ENCODE data around the gene UTRN. TPM values are rescaled to one million over a fixed set of nuclear protein-coding genes. Genes with fewer than 3 reads are reported as not detected.
A peak's percentile ranks its signal among the peaks of the same experiment; 100 is the strongest.

Gene UTRN
- total RNA-seq, 1 donor = 242 TPM

DNA sequence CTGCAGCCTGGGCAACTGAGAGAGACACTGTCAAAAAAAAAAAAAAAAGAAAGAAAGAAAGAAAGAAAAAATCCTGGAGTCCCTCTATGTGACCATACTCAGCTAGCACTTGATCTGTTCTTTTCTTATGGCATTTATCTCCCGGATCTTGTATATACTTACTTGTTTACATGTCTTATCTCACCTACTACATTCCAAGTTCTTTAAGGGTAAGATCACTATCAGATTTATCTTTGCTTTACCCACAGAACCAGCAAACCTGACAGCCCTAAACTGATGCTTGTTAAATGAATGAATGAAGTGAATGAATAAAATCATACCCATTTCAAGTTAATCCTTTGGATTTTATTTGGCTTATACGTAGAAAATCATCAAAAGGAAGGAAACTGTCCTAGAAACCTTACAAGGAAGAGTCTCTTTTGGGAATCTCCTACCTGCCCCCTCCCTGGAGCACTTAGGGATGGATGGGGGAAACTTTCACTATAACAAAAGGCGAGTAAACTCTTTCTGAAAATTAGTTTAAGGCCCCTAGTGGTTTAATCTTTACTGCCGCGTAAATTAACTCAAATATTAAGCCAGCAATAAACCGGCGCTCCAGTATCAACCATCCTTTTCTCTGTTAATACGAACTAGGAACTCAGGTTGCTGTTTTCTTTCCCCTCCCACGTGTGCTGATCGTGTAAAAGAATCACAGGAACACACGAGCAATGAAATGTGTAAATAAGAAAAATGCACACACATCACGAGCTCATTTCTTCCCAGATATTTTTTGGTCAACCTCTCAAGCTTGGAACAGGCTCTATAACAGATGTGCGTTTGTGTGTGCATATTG is 1.3 kb upstream of the UTRN start:
- Histone ChIP-seq H3K36me3 (ENCODE audit: insufficient read depth, low read length) (no peaks in the 10 kb centered on the region), H3K4me2 (ENCODE audit: insufficient read depth, low read length) (peak overlapping the region; percentile 93), H3K9me3 (ENCODE audit: low read depth, low read length) (no peaks in the 10 kb centered on the region), H3K4me3 (ENCODE audit: insufficient read depth, low read length) (peak overlapping the region; percentile 91), H3K79me2 (ENCODE audit: insufficient read depth, low read length) (peaks cover 39% of the 10 kb centered on the region), H3K27ac (ENCODE audit: low read depth, low read length) (peak overlapping the region; percentile 86), H2AFZ (ENCODE audit: low read length) (peak overlapping the region; percentile 79), H3K4me1 (ENCODE audit: insufficient read depth, low read length) (peaks cover 18% of the 10 kb centered on the region), H3K27me3 (ENCODE audit: insufficient read depth, low read length) (no peaks in the 10 kb centered on the region), H4K20me1 (ENCODE audit: insufficient read depth, low read length) (peaks cover 5% of the 10 kb centered on the region)
- peak; percentile 85 for DNase-seq (ENCODE audit: insufficient read length, low spot score, missing footprints)
- TF ChIP-seq, protein P1, sequence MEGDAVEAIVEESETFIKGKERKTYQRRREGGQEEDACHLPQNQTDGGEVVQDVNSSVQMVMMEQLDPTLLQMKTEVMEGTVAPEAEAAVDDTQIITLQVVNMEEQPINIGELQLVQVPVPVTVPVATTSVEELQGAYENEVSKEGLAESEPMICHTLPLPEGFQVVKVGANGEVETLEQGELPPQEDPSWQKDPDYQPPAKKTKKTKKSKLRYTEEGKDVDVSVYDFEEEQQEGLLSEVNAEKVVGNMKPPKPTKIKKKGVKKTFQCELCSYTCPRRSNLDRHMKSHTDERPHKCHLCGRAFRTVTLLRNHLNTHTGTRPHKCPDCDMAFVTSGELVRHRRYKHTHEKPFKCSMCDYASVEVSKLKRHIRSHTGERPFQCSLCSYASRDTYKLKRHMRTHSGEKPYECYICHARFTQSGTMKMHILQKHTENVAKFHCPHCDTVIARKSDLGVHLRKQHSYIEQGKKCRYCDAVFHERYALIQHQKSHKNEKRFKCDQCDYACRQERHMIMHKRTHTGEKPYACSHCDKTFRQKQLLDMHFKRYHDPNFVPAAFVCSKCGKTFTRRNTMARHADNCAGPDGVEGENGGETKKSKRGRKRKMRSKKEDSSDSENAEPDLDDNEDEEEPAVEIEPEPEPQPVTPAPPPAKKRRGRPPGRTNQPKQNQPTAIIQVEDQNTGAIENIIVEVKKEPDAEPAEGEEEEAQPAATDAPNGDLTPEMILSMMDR (IDR thresholded peaks at IDR 0.05; ENCODE audit: extremely low read depth, low read depth, low read length) = peak; percentile 37

DNA sequence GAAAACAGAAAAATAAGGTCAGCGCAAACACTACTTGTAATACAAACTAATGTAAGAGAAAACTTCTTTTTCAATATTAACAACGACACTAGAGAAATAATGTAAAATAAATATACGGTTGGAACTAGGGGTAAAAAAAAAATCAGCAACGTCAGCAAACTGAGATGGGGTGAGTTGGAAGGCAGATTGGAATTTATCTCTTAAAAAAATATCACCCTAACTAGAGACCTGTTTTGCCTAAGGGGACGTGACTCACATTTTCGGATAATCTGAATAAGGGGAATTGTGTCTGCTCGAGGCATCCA is 705 bp upstream of the UTRN start:
- peaks cover 44% of the 10 kb centered on the region for H3K79me2 ChIP-seq (ENCODE audit: insufficient read depth, low read length)
- H2AFZ ChIP-seq (ENCODE audit: low read length) = peak overlapping the region; percentile 79

DNA sequence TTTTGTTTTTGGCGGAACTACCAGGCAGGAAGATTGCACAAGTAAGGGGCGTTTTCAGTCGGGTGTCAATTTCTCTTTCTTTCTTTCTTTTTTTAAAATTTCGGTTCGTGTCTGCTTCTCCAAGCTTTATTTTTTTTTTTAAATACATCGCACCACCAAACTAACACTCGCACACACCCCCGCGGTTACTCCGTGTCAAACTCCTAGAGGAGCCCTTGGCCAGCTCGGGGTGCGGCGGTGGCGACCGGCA is 338 bp downstream of the UTRN start:
- peaks cover 55% of the 10 kb centered on the region for H3K79me2 ChIP-seq (ENCODE audit: insufficient read depth, low read length)
- peak overlapping the region; percentile 91 for H3K4me3 ChIP-seq (ENCODE audit: insufficient read depth, low read length)
- peak overlapping the region; percentile 79 for H2AFZ ChIP-seq (ENCODE audit: low read length)
- H3K36me3 ChIP-seq (ENCODE audit: insufficient read depth, low read length) = no peaks in the 10 kb centered on the region
- H3K27me3 ChIP-seq (ENCODE audit: insufficient read depth, low read length) = no peaks in the 10 kb centered on the region
- H3K4me1 ChIP-seq (ENCODE audit: insufficient read depth, low read length) = peaks cover 18% of the 10 kb centered on the region
- peaks cover 5% of the 10 kb centered on the region for H4K20me1 ChIP-seq (ENCODE audit: insufficient read depth, low read length)
- H3K9me3 ChIP-seq (ENCODE audit: low read depth, low read length) = no peaks in the 10 kb centered on the region
- peak overlapping the region; percentile 93 for H3K4me2 ChIP-seq (ENCODE audit: insufficient read depth, low read length)
- TF ChIP-seq, protein P1 (IDR thresholded peaks at IDR 0.05; ENCODE audit: extremely low read depth, low read depth, low read length) = no peak
- peak; percentile 77 for DNase-seq (ENCODE audit: insufficient read length, low spot score, missing footprints)
- H3K27ac ChIP-seq (ENCODE audit: low read depth, low read length) = peak overlapping the region; percentile 86

More for the DNA sequence above, 705 bp upstream of the UTRN start:
- no peaks in the 10 kb centered on the region for H3K27me3 ChIP-seq (ENCODE audit: insufficient read depth, low read length)
- H3K27ac ChIP-seq (ENCODE audit: low read depth, low read length) = peak overlapping the region; percentile 86
- TF ChIP-seq, protein P1 (IDR thresholded peaks at IDR 0.05; ENCODE audit: extremely low read depth, low read depth, low read length) = no peak
- peak overlapping the region; percentile 91 for H3K4me3 ChIP-seq (ENCODE audit: insufficient read depth, low read length)
- no peak for DNase-seq (ENCODE audit: insufficient read length, low spot score, missing footprints)
- peak overlapping the region; percentile 93 for H3K4me2 ChIP-seq (ENCODE audit: insufficient read depth, low read length)
- H3K4me1 ChIP-seq (ENCODE audit: insufficient read depth, low read length) = peaks cover 18% of the 10 kb centered on the region
- H3K36me3 ChIP-seq (ENCODE audit: insufficient read depth, low read length) = no peaks in the 10 kb centered on the region
- peaks cover 5% of the 10 kb centered on the region for H4K20me1 ChIP-seq (ENCODE audit: insufficient read depth, low read length)
- H3K9me3 ChIP-seq (ENCODE audit: low read depth, low read length) = no peaks in the 10 kb centered on the region

DNA sequence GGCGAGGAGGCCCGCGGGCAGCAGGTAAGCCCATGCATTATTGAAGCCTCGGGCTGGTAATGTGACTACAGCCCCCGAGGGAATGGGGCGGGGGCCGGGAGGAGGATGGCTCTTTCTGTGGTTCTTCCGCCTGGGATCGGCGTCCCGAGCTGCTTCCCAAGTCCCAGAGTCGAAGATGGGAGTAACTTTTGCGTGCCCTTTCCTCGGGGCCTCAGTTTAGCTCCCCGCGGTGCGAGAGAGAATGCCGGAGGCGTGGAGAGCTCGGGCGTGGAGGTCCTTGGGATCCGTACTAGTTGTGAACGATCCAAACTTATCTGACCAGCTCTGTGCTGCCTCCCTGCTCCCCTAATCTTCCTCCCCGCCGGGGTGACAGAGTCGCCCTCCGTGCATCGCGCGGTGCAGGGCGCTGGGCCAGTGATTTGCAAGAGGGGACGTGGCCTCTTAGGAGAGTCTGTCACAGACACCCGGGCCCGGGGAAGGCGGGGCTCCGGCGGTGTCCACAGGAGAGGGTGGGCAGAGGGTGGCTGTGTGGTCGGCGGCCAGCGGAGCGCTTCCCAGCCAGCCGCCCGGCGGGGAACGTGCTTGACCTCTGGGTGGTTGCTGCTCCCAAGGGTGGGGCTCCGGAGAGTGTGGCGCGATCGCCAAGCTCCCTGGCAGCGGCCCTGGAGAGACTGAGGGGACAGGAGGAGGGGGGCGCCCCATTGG is 815 bp downstream of the UTRN start:
- peak; percentile 87 for DNase-seq (ENCODE audit: insufficient read length, low spot score, missing footprints)

More for the DNA sequence above, 815 bp downstream of the UTRN start:
- Histone ChIP-seq H3K4me3 (ENCODE audit: insufficient read depth, low read length) (peak overlapping the region; percentile 91), H3K9me3 (ENCODE audit: low read depth, low read length) (no peaks in the 10 kb centered on the region), H3K27ac (ENCODE audit: low read depth, low read length) (peak overlapping the region; percentile 86), H2AFZ (ENCODE audit: low read length) (peak overlapping the region; percentile 79), H3K79me2 (ENCODE audit: insufficient read depth, low read length) (peaks cover 58% of the 10 kb centered on the region), H3K27me3 (ENCODE audit: insufficient read depth, low read length) (no peaks in the 10 kb centered on the region), H3K36me3 (ENCODE audit: insufficient read depth, low read length) (no peaks in the 10 kb centered on the region), H4K20me1 (ENCODE audit: insufficient read depth, low read length) (peaks cover 5% of the 10 kb centered on the region), H3K4me2 (ENCODE audit: insufficient read depth, low read length) (peak overlapping the region; percentile 93), H3K4me1 (ENCODE audit: insufficient read depth, low read length) (peaks cover 18% of the 10 kb centered on the region)
- TF ChIP-seq, protein P1 (IDR thresholded peaks at IDR 0.05; ENCODE audit: extremely low read depth, low read depth, low read length) = no peak
